Measurements from ENCODE around the gene EVI5. TPM values are rescaled to one million over a fixed set of nuclear protein-coding genes. Genes with fewer than 3 reads are reported as not detected.
A peak's percentile ranks its signal among the peaks of the same experiment; 100 is the strongest.
"Not testable (repeated sequence)": the region's sequence is repeated elsewhere in the genome, so short reads cannot be mapped to it uniquely, and the experiment has no call there.

EVI5 gene
- total RNA-seq, 2 donors from 2014 or later, result 7.9 to 18.9 TPM

DNA sequence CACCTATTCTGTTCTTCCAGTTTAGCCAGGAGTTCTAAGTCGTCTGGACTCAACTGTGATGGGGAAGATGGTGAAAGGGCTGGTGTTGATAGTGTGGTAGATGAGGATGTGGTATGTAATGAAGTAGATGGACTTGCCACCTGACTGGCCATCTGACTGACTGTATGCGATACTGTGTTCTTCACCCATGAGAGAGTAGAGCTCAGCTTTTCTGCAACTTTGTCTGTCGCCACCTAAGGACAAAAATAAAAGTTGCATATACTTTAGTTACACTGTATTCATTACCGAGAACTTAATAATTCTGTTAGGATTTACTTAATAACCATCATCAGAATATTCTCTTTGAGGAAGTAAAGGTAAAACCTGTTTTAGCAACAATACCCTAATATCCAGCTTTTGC lies 48.5 kb downstream of the EVI5 start:
- H3K27ac ChIP-seq, result no peak overlapping the region
- H3K4me3 ChIP-seq, result no peak overlapping the region
- no peak for ATAC-seq
- intact Hi-C loops (cut with DNase I), result no loop called here
- no peaks in the 10 kb centered on the region for H3K9me3 ChIP-seq
- no peaks in the 10 kb centered on the region for H3K36me3 ChIP-seq (replicated peaks in 1 of 2; ENCODE audit: insufficient read depth in 1 of 2, low read depth in 2 of 2)
- no peaks in the 10 kb centered on the region for H3K4me1 ChIP-seq
- no peak for TF ChIP-seq POLR2A (IDR thresholded peaks at IDR 0.05)
- peak in 2 of 7 experiments; percentile 18 to 19 for TF ChIP-seq CTCF (IDR thresholded peaks at IDR 0.05)
- DNase-seq, result no peak
- no peaks in the 10 kb centered on the region for H3K27me3 ChIP-seq
- WGBS, 2 donors, result 64% methylated on average over 4 of the region's 4 CpGs

DNA sequence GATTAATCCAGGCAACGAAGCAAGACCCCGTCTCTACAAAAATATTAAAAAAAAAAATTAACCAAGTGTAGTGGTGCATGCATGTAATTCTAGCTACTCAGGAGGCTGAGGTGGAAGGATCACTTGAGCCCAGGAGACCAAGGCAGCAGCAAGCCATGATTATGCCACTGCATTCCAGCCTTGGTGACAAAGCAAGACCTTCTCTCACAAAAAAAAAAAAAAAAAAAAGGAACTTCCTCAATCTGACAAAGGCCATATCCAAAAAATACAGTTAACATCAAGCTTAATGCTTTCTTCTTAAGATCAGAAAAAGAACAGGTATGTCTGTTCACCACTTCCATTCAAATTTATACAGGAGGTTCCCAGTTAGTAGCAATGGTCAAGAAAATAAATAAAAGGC lies 54.4 kb downstream of the EVI5 start:
- H3K9me3 ChIP-seq, result no peaks in the 10 kb centered on the region
- TF ChIP-seq POLR2A (IDR thresholded peaks at IDR 0.05) (no peak), CTCF (IDR thresholded peaks at IDR 0.05) (no peak)
- ATAC-seq (no peak), DNase-seq (no peak)
- no peaks in the 10 kb centered on the region for H3K27me3 ChIP-seq
- H3K36me3 ChIP-seq (replicated peaks in 1 of 2; ENCODE audit: insufficient read depth in 1 of 2, low read depth in 2 of 2), result no peaks in the 10 kb centered on the region
- 96 to 100% methylated on average over 2 of the region's 2 CpGs for WGBS, 2 donors
- intact Hi-C loops (cut with DNase I), result no loop called here
- H3K27ac ChIP-seq, result no peak overlapping the region
- no peak overlapping the region for H3K4me3 ChIP-seq
- H3K4me1 ChIP-seq, result no peaks in the 10 kb centered on the region

GRCh38 chr1:92728697-92729096 lies 56.2 kb downstream of the EVI5 start:
- ATAC-seq, result no peak
- H3K4me1 ChIP-seq, result no peaks in the 10 kb centered on the region
- WGBS, 2 donors, result 78 to 90% methylated on average over 4 of the region's 4 CpGs
- no peaks in the 10 kb centered on the region for H3K9me3 ChIP-seq
- TF ChIP-seq POLR2A (IDR thresholded peaks at IDR 0.05), result no peak
- TF ChIP-seq CTCF (IDR thresholded peaks at IDR 0.05), result no peak
- H3K36me3 ChIP-seq (replicated peaks in 1 of 2; ENCODE audit: insufficient read depth in 1 of 2, low read depth in 2 of 2), result no peaks in the 10 kb centered on the region
- no peak overlapping the region for H3K4me3 ChIP-seq
- H3K27ac ChIP-seq, result no peak overlapping the region
- DNase-seq, result no peak
- H3K27me3 ChIP-seq, result no peaks in the 10 kb centered on the region
- intact Hi-C loops (cut with DNase I), result no loop called here

- DNase-seq; H3K27me3 ChIP-seq; H3K4me3 ChIP-seq; H3K9me3 ChIP-seq; H3K36me3 ChIP-seq (replicated peaks in 1 of 2; ENCODE audit: insufficient read depth in 1 of 2, low read depth in 2 of 2); ATAC-seq; H3K27ac ChIP-seq; intact Hi-C loops (cut with DNase I); H3K4me1 ChIP-seq: not testable (repeated sequence)
- WGBS, 2 donors, result 95 to 96% methylated on average over 9 of the region's 9 CpGs
These were observed 61.2 kb downstream of the EVI5 start for GRCh38 chr1:92723713-92724112.

GRCh38 chr1:92721886-92722285 lies 63.0 kb downstream of the EVI5 start:
- Histone ChIP-seq H3K36me3 (replicated peaks in 1 of 2; ENCODE audit: insufficient read depth in 1 of 2, low read depth in 2 of 2) (no peaks in the 10 kb centered on the region), H3K9me3 (no peaks in the 10 kb centered on the region), H3K27ac (no peak overlapping the region), H3K4me3 (no peak overlapping the region), H3K27me3 (no peaks in the 10 kb centered on the region), H3K4me1 (no peaks in the 10 kb centered on the region)
- no peak for ATAC-seq
- no peak for DNase-seq
- intact Hi-C loops (cut with DNase I), result no loop called here
- TF ChIP-seq POLR2A (IDR thresholded peaks at IDR 0.05), result no peak
- no peak for TF ChIP-seq CTCF (IDR thresholded peaks at IDR 0.05)

- WGBS, 2 donors, result 100% methylated on average over 2 of the region's 2 CpGs
- H3K4me1 ChIP-seq; ATAC-seq; intact Hi-C loops (cut with DNase I); H3K9me3 ChIP-seq; H3K27me3 ChIP-seq; H3K4me3 ChIP-seq; DNase-seq; H3K27ac ChIP-seq; H3K36me3 ChIP-seq (replicated peaks in 1 of 2; ENCODE audit: insufficient read depth in 1 of 2, low read depth in 2 of 2): not testable (repeated sequence)
These were observed 63.8 kb downstream of the EVI5 start for GRCh38 chr1:92721157-92721556.

- H3K4me1 ChIP-seq, result peaks cover 17% of the 10 kb centered on the region
- intact Hi-C loops (cut with DNase I); H3K27ac ChIP-seq; H3K9me3 ChIP-seq; H3K36me3 ChIP-seq (replicated peaks in 1 of 2; ENCODE audit: insufficient read depth in 1 of 2, low read depth in 2 of 2); ATAC-seq; DNase-seq; H3K4me3 ChIP-seq; H3K27me3 ChIP-seq: not testable (repeated sequence)
- WGBS, 2 donors, result 93 to 96% methylated on average over 8 to 16 of the region's 16 CpGs
These were observed 69.4 kb downstream of the EVI5 start for GRCh38 chr1:92715476-92715951.

Measured in body of pancreas (tissue), 4 donors.